Measurements from ENCODE around the gene BPIFB4. TPM values are rescaled to one million over a fixed set of nuclear protein-coding genes. Genes with fewer than 3 reads are reported as not detected.

The BPIFB4 gene
- total and polyA plus RNA-seq, 2 donors (not counting 3 experiments of a cell fraction or from before 2014, with no cell fraction given) = not detected

DNA sequence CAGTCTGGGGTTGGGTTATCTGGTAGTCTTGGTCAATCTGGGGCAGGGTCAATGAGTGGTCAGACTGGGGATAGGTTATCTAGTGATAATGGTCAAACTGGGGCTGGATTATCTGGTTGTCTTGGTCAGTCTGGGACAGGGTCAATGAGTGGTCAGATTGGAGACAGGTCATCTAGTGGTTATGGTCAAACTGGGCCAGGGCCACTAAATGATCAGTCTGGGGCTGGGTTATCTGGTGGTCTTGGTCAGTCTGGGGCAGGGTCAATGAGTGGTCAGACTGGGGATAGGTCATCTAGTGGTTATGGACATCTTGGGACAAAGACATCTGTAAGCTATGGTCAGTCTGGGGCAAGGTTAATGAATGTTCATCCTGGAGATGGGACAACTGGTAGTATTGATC is 60.0 kb downstream of the BPIFB4 start:
- Histone ChIP-seq H3K9me3 (replicated peaks; ENCODE audit: control insufficient read depth, insufficient read depth, low read length) (no peaks in the 10 kb centered on the region), H3K9me1 (replicated peaks; ENCODE audit: control insufficient read depth, extremely low read depth, insufficient read depth, low read length) (no peaks in the 10 kb centered on the region), H3K27me3 (ENCODE audit: control insufficient read depth in 2 of 2, insufficient read depth in 2 of 2, low read length in 2 of 2) (no peaks in the 10 kb centered on the region), H3K9ac (replicated peaks; ENCODE audit: extremely low read depth, insufficient read depth, low read length) (no peak overlapping the region), H3K4me3 (replicated peaks in 1 of 3; ENCODE audit: insufficient read depth in 1 of 3, low read depth in 1 of 3, low read length in 3 of 3) (no peak overlapping the region), H3K4me2 (ENCODE audit: insufficient read depth, low read length) (no peak overlapping the region), H3K36me3 (ENCODE audit: control insufficient read depth in 2 of 2, extremely low read depth in 1 of 2, insufficient read depth in 2 of 2, low read length in 2 of 2) (no peaks in the 10 kb centered on the region), H3K79me2 (ENCODE audit: control insufficient read depth, insufficient read depth, low read length) (no peaks in the 10 kb centered on the region), H2AFZ (ENCODE audit: low read depth, low read length) (no peak overlapping the region), H3K4me1 (ENCODE audit: control insufficient read depth, extremely low read depth, insufficient read depth, low read length) (no peaks in the 10 kb centered on the region), H4K20me1 (replicated peaks; ENCODE audit: control insufficient read depth, extremely low read depth, insufficient read depth, low read length) (no peaks in the 10 kb centered on the region), H3K27ac (ENCODE audit: insufficient read depth, low read depth, low read length) (no peak overlapping the region)
- TF ChIP-seq, protein P1, sequence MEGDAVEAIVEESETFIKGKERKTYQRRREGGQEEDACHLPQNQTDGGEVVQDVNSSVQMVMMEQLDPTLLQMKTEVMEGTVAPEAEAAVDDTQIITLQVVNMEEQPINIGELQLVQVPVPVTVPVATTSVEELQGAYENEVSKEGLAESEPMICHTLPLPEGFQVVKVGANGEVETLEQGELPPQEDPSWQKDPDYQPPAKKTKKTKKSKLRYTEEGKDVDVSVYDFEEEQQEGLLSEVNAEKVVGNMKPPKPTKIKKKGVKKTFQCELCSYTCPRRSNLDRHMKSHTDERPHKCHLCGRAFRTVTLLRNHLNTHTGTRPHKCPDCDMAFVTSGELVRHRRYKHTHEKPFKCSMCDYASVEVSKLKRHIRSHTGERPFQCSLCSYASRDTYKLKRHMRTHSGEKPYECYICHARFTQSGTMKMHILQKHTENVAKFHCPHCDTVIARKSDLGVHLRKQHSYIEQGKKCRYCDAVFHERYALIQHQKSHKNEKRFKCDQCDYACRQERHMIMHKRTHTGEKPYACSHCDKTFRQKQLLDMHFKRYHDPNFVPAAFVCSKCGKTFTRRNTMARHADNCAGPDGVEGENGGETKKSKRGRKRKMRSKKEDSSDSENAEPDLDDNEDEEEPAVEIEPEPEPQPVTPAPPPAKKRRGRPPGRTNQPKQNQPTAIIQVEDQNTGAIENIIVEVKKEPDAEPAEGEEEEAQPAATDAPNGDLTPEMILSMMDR (IDR thresholded peaks at IDR 0.05; ENCODE audit: extremely low read depth in 1 of 2, insufficient read depth in 1 of 2, low read depth in 1 of 2, low read length in 2 of 2) = no peak
- TF ChIP-seq POLR2AphosphoS5 (IDR thresholded peaks at IDR 0.05; ENCODE audit: insufficient read depth, low read depth, low read length) (no peak), JUN (IDR thresholded peaks at IDR 0.05; ENCODE audit: borderline replicate concordance, insufficient read depth, insufficient read length, low read depth) (no peak), MYC (IDR thresholded peaks at IDR 0.05; ENCODE audit: low read depth, low read length) (no peak), POLR2A (IDR thresholded peaks at IDR 0.05; ENCODE audit: low read depth, low read length) (no peak), EZH2 (IDR thresholded peaks at IDR 0.05; ENCODE audit: borderline replicate concordance, low read depth, low read length, severe bottlenecking) (no peak)
- DNase-seq (ENCODE audit: low read depth, low spot score) (no peak), FAIRE-seq (no peak)
- POLR2A ChIA-PET = no interaction called here
- no TSS peak for BruUV-seq (replicated peaks)
- CTCF ChIA-PET = no interaction called here
- intact Hi-C loops (cut with micrococcal nuclease) = no loop called here
- dilution Hi-C loops (cut with MboI; ENCODE audit: extremely low pct_ligation_motif_present, low sequenced_read_pairs) = no loop called here

DNA sequence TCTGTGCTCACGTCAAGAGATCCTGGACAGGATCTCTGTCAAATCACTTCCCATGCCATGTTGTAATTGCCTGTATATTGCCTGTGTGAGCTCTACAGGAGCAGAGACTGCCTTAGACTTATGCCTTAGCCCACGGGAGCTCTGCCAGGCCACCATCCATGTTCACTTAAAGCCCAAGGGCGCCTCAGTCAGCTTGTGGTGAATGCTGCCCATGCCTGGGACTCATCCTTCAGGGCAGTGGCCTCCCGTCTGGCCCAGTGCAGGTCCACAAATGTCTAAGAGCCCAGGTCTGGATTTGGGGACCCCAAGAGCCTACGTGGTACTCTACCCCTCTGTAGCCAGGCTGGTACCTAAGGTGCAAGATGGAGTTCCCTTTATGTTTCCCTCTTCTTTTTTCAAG is 66.1 kb downstream of the BPIFB4 start:
- TF ChIP-seq MYC (IDR thresholded peaks at IDR 0.05; ENCODE audit: low read depth, low read length) = no peak
- TF ChIP-seq, protein P1 (IDR thresholded peaks at IDR 0.05; ENCODE audit: extremely low read depth in 1 of 2, insufficient read depth in 1 of 2, low read depth in 1 of 2, low read length in 2 of 2) = no peak
- TF ChIP-seq EZH2 (IDR thresholded peaks at IDR 0.05; ENCODE audit: borderline replicate concordance, low read depth, low read length, severe bottlenecking) = no peak
- no peak for TF ChIP-seq FOS (IDR thresholded peaks at IDR 0.05; ENCODE audit: borderline replicate concordance, insufficient read depth, low read length)
- TF ChIP-seq JUN (IDR thresholded peaks at IDR 0.05; ENCODE audit: borderline replicate concordance, insufficient read depth, insufficient read length, low read depth) = no peak
- no peak for TF ChIP-seq GATA2 (IDR thresholded peaks at IDR 0.05; ENCODE audit: insufficient read depth, insufficient read length, low read depth, low read length)
- no peak for TF ChIP-seq POLR2A (IDR thresholded peaks at IDR 0.05; ENCODE audit: low read depth, low read length)
- TF ChIP-seq, protein P2, sequence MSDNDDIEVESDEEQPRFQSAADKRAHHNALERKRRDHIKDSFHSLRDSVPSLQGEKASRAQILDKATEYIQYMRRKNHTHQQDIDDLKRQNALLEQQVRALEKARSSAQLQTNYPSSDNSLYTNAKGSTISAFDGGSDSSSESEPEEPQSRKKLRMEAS (IDR thresholded peaks at IDR 0.05; ENCODE audit: insufficient read depth, insufficient read length) = no peak
- no peak for TF ChIP-seq POLR2AphosphoS5 (IDR thresholded peaks at IDR 0.05; ENCODE audit: insufficient read depth, low read depth, low read length)
- CTCF ChIA-PET = interaction anchor here (1.1 to 1.3 kb wide), 2 partner anchors 9 to 10 kb away, joined by 3 read pairs; no protein-coding TSS in a partner anchor
- intact Hi-C loops (cut with micrococcal nuclease) = no loop called here
- H3K9ac ChIP-seq (replicated peaks; ENCODE audit: extremely low read depth, insufficient read depth, low read length) = no peak overlapping the region
- H4K20me1 ChIP-seq (replicated peaks; ENCODE audit: control insufficient read depth, extremely low read depth, insufficient read depth, low read length) = no peaks in the 10 kb centered on the region
- H3K4me2 ChIP-seq (ENCODE audit: insufficient read depth, low read length) = no peak overlapping the region
- H3K27ac ChIP-seq (ENCODE audit: insufficient read depth, low read depth, low read length) = no peak overlapping the region
- no TSS peak for BruUV-seq (replicated peaks)
- FAIRE-seq = no peak
- no peak overlapping the region for H3K4me3 ChIP-seq (replicated peaks in 1 of 3; ENCODE audit: insufficient read depth in 1 of 3, low read depth in 1 of 3, low read length in 3 of 3)
- no peaks in the 10 kb centered on the region for H3K9me3 ChIP-seq (replicated peaks; ENCODE audit: control insufficient read depth, insufficient read depth, low read length)
- H3K9me1 ChIP-seq (replicated peaks; ENCODE audit: control insufficient read depth, extremely low read depth, insufficient read depth, low read length) = no peaks in the 10 kb centered on the region
- no peak for DNase-seq (ENCODE audit: low read depth, low spot score)
- no peaks in the 10 kb centered on the region for H3K27me3 ChIP-seq (ENCODE audit: control insufficient read depth in 2 of 2, insufficient read depth in 2 of 2, low read length in 2 of 2)
- H3K79me2 ChIP-seq (ENCODE audit: control insufficient read depth, insufficient read depth, low read length) = no peaks in the 10 kb centered on the region
- H3K4me1 ChIP-seq (ENCODE audit: control insufficient read depth, extremely low read depth, insufficient read depth, low read length) = no peaks in the 10 kb centered on the region
- H3K36me3 ChIP-seq (ENCODE audit: control insufficient read depth in 2 of 2, extremely low read depth in 1 of 2, insufficient read depth in 2 of 2, low read length in 2 of 2) = no peaks in the 10 kb centered on the region
- H2AFZ ChIP-seq (ENCODE audit: low read depth, low read length) = no peak overlapping the region
- dilution Hi-C loops (cut with MboI; ENCODE audit: extremely low pct_ligation_motif_present, low sequenced_read_pairs) = no loop called here
- POLR2A ChIA-PET = no interaction called here
